RWPE2 (cell line): Measurements from ENCODE around the gene NAA50.
A peak's percentile ranks its signal among the peaks of the same experiment; 100 is the strongest.

Experiments used
- ATAC-seq: fragments of 200-7000 bp; cut with Tn5 transposase; 3 replicates; pipeline ENCODE4 v1.9.1; 2021; ENCODE audit warnings: low read depth
- DNase-seq: peaks from one replicate; pipeline ENCODE4 v3.0.0-alpha.2; 2020; ENCODE audit warnings: low spot score
- H3K27ac ChIP-seq: fragments of 450-650 bp; 2 replicates; pipeline ENCODE4 v1.5.1; 2017; ENCODE audit warnings: mild to moderate bottlenecking; ENCODE audit not compliant: poor library complexity, severe bottlenecking
- H3K27me3 ChIP-seq: fragments of 250-450 bp; sonication (Bioruptor Pico); 2 replicates; pipeline ENCODE4 v1.5.1; 2021; ENCODE audit warnings: mild to moderate bottlenecking, moderate library complexity; ENCODE audit not compliant: insufficient read depth, poor library complexity, severe bottlenecking
- H3K36me3 ChIP-seq: fragments of 250-450 bp; sonication (Bioruptor Pico); 2 replicates; pipeline ENCODE4 v1.5.1; 2020; ENCODE audit warnings: low read depth, mild to moderate bottlenecking, moderate library complexity
- H3K4me1 ChIP-seq: fragments of 250-450 bp; sonication (Bioruptor Pico); 2 replicates; pipeline ENCODE4 v1.5.1; 2021; ENCODE audit warnings: mild to moderate bottlenecking, moderate library complexity; ENCODE audit not compliant: insufficient read depth, poor library complexity, severe bottlenecking
- H3K4me3 ChIP-seq: fragments of 250-450 bp; sonication (Bioruptor Pico); 2 replicates; pipeline ENCODE4 v1.5.1; 2021; ENCODE audit warnings: mild to moderate bottlenecking, moderate library complexity; ENCODE audit not compliant: severe bottlenecking
- H3K9me3 ChIP-seq: fragments of 250-450 bp; sonication (Bioruptor Pico); 2 replicates; pipeline ENCODE4 v1.5.1; 2021; ENCODE audit warnings: mild to moderate bottlenecking, moderate library complexity; ENCODE audit not compliant: severe bottlenecking
- CTCF ChIP-seq: fragments of 450-650 bp; IDR thresholded peaks from one replicate; pipeline ENCODE4 v1.5.1; 2017; ENCODE audit warnings: mild to moderate bottlenecking, moderate library complexity; ENCODE audit not compliant: poor library complexity, severe bottlenecking

Gene NAA50

GRCh38 chr3:113717818-113718217, 28.2 kb downstream of the NAA50 start:
- no peak for TF ChIP-seq CTCF
- peaks cover 51% of the 10 kb centered on the region for H3K36me3 ChIP-seq
- H3K27ac ChIP-seq: no peak overlapping the region
- no peak overlapping the region for H3K4me3 ChIP-seq
- H3K27me3 ChIP-seq: no peaks in the 10 kb centered on the region
- no peaks in the 10 kb centered on the region for H3K4me1 ChIP-seq
- DNase-seq: no peak
- no peaks in the 10 kb centered on the region for H3K9me3 ChIP-seq
- ATAC-seq: peak; percentile 40; the same call in 2 of the 3 replicates

- Histone ChIP-seq H3K4me3 (no peak overlapping the region), H3K36me3 (peaks cover 45% of the 10 kb centered on the region), H3K4me1 (no peaks in the 10 kb centered on the region), H3K27ac (no peak overlapping the region), H3K27me3 (no peaks in the 10 kb centered on the region), H3K9me3 (no peaks in the 10 kb centered on the region)
- no peak for ATAC-seq
- no peak for TF ChIP-seq CTCF
- no peak for DNase-seq
Measured at GRCh38 chr3:113717308-113717707, 28.7 kb downstream of the NAA50 start.

GRCh38 chr3:113714702-113715101, 31.3 kb downstream of the NAA50 start:
- no peak overlapping the region for H3K4me3 ChIP-seq
- no peaks in the 10 kb centered on the region for H3K27me3 ChIP-seq
- H3K9me3 ChIP-seq: no peaks in the 10 kb centered on the region
- H3K36me3 ChIP-seq: peaks cover 19% of the 10 kb centered on the region
- no peak for DNase-seq
- H3K4me1 ChIP-seq: no peaks in the 10 kb centered on the region
- no peak overlapping the region for H3K27ac ChIP-seq
- TF ChIP-seq CTCF: no peak
- ATAC-seq: no peak

- peak; percentile 72 for ATAC-seq
- no peak for TF ChIP-seq CTCF
- DNase-seq: no peak
- no peaks in the 10 kb centered on the region for H3K4me1 ChIP-seq
- H3K27ac ChIP-seq: no peak overlapping the region
- H3K36me3 ChIP-seq: 0 out of 2 replicates have a peak, but pooled peaks cover 5% of the 10 kb centered on the region
- no peaks in the 10 kb centered on the region for H3K9me3 ChIP-seq
- H3K4me3 ChIP-seq: no peak overlapping the region
- H3K27me3 ChIP-seq: no peaks in the 10 kb centered on the region
Measured at GRCh38 chr3:113712129-113712528, 33.9 kb downstream of the NAA50 start.

GRCh38 chr3:113707835-113708234, 38.2 kb downstream of the NAA50 start:
- Histone ChIP-seq H3K27me3 (no peaks in the 10 kb centered on the region), H3K9me3 (no peaks in the 10 kb centered on the region), H3K36me3 (no peaks in the 10 kb centered on the region), H3K4me3 (no peak overlapping the region), H3K4me1 (no peaks in the 10 kb centered on the region), H3K27ac (no peak overlapping the region)
- DNase-seq (no peak), ATAC-seq (no peak)
- no peak for TF ChIP-seq CTCF
